ENCODE results near the gene CEMIP.

DNA sequence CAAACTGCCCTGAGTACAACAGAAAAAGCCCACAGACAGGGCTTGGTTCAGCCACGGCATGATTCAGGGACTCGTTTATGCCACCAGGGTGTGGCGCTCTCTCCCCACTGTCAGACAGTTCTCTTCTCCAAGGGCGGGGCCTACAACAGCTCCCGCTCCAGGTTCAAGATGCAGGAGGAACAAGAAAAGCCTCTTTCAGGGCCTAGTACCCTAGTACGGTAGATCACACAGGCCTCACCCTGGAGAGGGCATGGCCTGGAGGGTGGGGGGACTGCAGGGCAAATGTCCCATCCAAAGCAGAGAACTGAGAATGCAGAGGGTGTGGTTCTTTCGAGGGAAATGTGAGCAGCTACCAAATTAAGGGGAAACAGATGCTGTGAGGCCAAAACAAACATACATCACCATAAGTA is 198.5 kb downstream of the CEMIP start:
- no peak for TF ChIP-seq CTCF (IDR thresholded peaks at IDR 0.05; ENCODE audit: insufficient read depth, low read length)
- no peak for TF ChIP-seq REST (IDR thresholded peaks at IDR 0.05; ENCODE audit: insufficient replicate concordance, low read depth)
- TF ChIP-seq GABPA (IDR thresholded peaks at IDR 0.05; ENCODE audit: low read depth): no peak
- TF ChIP-seq POLR2AphosphoS5 (IDR thresholded peaks at IDR 0.05; ENCODE audit: low read depth): no peak
- no peak for TF ChIP-seq SPI1 (IDR thresholded peaks at IDR 0.05; ENCODE audit: borderline replicate concordance, low read depth)

Data from HL-60 (cell line).